H1 (cell line): ENCODE data around the gene TRIM65.

Source experiments
- CEBPB ChIP-seq: IDR thresholded peaks from 2 replicates; pipeline ENCODE4 v1.6.1; 2012; ENCODE audit warnings: low read depth, low read length
- CTCF ChIP-seq, 3 experiments: IDR thresholded peaks; 1 replicate in 2 of 3; 2 replicates in 1 of 3; pipeline versions ENCODE4 v1.5.1 to v1.6.1; 2011; ENCODE audit warnings: low read length in 3 of 3, mild to moderate bottlenecking in 3 of 3, inconsistent platforms in 2 of 3, low read depth in 1 of 3, moderate library complexity in 1 of 3; ENCODE audit not compliant: insufficient read depth in 1 of 3; ENCODE audit errors: control extremely low read depth in 1 of 3
- EZH2 ChIP-seq: fragments of 200-600 bp; sonication (generic); IDR thresholded peaks from 2 replicates; pipeline ENCODE4 v1.7.1; 2012; ENCODE audit warnings: low read depth, mild to moderate bottlenecking, moderate library complexity, low read length, inconsistent platforms; ENCODE audit not compliant: severe bottlenecking
- JUND ChIP-seq: IDR thresholded peaks from 2 replicates; pipeline ENCODE4 v1.6.1; 2011; ENCODE audit warnings: mild to moderate bottlenecking, improper control_type of control experiment, low read length
- PHF8 ChIP-seq: fragments of 200-600 bp; sonication (generic); conservative IDR thresholded peaks from 2 replicates; pipeline ENCODE4 v1.7.1; 2012; ENCODE audit warnings: low read depth, mild to moderate bottlenecking, inconsistent platforms, low read length, moderate library complexity
- POLR2A ChIP-seq, 2 experiments: IDR thresholded peaks; 1 replicate in 1 of 2; 2 replicates in 1 of 2; pipeline ENCODE4 v1.6.1; 2011; ENCODE audit warnings: low read depth in 2 of 2, low read length in 2 of 2, mild to moderate bottlenecking in 2 of 2; ENCODE audit errors: control extremely low read depth in 1 of 2
- RFX5 ChIP-seq: IDR thresholded peaks from 2 replicates; pipeline ENCODE4 v1.6.1; 2011; ENCODE audit warnings: low read depth, low read length, improper control_type of control experiment, borderline replicate concordance
- USF2 ChIP-seq: IDR thresholded peaks from 2 replicates; pipeline ENCODE4 v1.6.1; 2011; ENCODE audit warnings: low read length, improper control_type of control experiment
- TF ChIP-seq, protein P1 (sequence below): IDR thresholded peaks from 2 replicates; pipeline ENCODE4 v1.6.1; 2012; ENCODE audit warnings: inconsistent platforms

GRCh38 chr17:75878174-75878998, 18.4 kb downstream of the TRIM65 start, which contains the start of gene TRIM47:
- TF ChIP-seq CTCF (IDR thresholded peaks at IDR 0.05; ENCODE audit: control extremely low read depth in 1 of 3, insufficient read depth in 1 of 3, low read depth in 1 of 3, low read length in 3 of 3), result no peak
- TF ChIP-seq USF2, result no peak
- no peak for TF ChIP-seq RFX5
- TF ChIP-seq, protein P1, sequence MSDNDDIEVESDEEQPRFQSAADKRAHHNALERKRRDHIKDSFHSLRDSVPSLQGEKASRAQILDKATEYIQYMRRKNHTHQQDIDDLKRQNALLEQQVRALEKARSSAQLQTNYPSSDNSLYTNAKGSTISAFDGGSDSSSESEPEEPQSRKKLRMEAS, result peak; percentile 72
- TF ChIP-seq JUND, result no peak
- TF ChIP-seq POLR2A (IDR thresholded peaks at IDR 0.05; ENCODE audit: control extremely low read depth in 1 of 2, low read depth in 2 of 2, low read length in 2 of 2), result no peak
- no peak for TF ChIP-seq PHF8
- TF ChIP-seq EZH2, result no peak
- no peak for TF ChIP-seq CEBPB
